ENCODE data around the gene HCFC1.
A peak's percentile ranks its signal among the peaks of the same experiment; 100 is the strongest.

The HCFC1 gene

DNA sequence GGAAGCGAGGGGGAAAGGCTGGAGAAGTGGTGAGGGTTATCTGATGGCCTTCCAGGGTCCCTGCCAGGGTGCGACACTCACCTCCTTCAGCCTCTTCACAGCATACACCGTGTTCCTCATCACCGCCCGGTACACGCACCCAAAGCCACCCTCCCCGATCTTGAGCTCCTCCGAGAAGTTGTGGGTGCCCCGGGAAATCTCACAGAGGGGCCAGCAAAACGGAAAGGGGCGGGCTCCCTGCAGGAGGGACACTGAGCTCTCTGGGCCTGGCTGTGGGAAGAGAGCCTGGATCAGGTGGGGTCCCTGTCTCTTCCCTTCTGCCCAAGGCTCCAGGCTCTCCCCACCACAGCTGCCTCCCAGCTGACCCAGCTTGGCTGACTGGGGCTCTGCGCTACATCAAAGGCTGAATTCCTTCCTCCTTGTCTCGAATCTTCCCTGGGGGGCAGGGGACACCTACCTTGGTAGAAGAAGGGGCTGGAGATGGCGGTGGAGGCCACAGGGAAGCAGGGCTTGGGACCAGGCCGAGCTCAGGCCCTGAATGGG lies 47.0 kb upstream of the HCFC1 start:
- TF ChIP-seq, protein P1, sequence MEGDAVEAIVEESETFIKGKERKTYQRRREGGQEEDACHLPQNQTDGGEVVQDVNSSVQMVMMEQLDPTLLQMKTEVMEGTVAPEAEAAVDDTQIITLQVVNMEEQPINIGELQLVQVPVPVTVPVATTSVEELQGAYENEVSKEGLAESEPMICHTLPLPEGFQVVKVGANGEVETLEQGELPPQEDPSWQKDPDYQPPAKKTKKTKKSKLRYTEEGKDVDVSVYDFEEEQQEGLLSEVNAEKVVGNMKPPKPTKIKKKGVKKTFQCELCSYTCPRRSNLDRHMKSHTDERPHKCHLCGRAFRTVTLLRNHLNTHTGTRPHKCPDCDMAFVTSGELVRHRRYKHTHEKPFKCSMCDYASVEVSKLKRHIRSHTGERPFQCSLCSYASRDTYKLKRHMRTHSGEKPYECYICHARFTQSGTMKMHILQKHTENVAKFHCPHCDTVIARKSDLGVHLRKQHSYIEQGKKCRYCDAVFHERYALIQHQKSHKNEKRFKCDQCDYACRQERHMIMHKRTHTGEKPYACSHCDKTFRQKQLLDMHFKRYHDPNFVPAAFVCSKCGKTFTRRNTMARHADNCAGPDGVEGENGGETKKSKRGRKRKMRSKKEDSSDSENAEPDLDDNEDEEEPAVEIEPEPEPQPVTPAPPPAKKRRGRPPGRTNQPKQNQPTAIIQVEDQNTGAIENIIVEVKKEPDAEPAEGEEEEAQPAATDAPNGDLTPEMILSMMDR (IDR thresholded peaks at IDR 0.05; ENCODE audit: insufficient read depth, low read length, missing control alignments), result no peak
- CTCF ChIA-PET, result no interaction called here

DNA sequence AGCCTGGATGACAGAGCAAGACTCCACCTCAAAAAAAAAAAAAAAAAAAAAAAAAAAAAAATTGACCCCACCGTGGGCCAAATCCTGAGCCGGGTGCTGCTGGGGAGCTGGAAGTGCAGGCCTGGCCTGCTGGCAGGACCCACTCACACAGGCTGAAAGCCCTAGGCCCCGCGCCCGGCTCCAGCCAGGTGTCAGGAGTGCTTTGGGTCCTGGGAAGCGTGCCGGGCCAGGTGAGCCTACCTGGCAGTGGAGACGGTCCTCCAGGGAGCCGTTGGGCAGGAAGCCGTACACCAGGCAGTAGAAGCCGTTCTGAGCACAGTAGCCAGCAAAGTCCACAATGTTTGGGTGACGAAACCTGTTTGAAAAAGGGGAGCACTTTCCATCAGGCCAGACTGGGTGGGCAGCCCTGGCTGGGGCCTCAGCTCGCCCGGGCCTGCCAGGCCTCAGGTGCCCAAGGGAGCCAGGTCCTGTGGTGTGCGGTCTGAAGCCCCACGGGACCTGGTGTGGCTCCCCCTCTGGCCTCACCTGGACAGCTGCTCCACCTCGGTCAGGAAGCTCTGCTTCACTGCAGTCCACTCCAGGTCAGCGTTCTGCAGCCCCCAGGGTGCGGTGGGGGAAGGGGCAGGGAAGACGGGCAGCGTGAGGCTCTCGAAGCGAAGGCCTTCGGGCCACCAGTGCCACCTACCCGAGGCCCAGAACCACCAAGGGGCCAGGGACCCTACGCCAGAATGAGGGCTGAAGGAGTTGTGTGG lies 46.3 kb upstream of the HCFC1 start:
- POLR2A ChIA-PET, result no interaction called here
- TF ChIP-seq, protein P1 (IDR thresholded peaks at IDR 0.05; ENCODE audit: insufficient read depth, low read length, missing control alignments), result no peak
- no peak for DNase-seq (ENCODE audit: low read depth, low spot score)
- H3K4me3 ChIP-seq (ENCODE audit: low read depth, low read length), result peak overlapping the region; percentile 62
- CTCF ChIA-PET, result no interaction called here

More for the DNA sequence above, 47.0 kb upstream of the HCFC1 start:
- no peak for DNase-seq (ENCODE audit: low read depth, low spot score)
- H3K4me3 ChIP-seq (ENCODE audit: low read depth, low read length), result peak overlapping the region; percentile 62
- POLR2A ChIA-PET, result no interaction called here

DNA sequence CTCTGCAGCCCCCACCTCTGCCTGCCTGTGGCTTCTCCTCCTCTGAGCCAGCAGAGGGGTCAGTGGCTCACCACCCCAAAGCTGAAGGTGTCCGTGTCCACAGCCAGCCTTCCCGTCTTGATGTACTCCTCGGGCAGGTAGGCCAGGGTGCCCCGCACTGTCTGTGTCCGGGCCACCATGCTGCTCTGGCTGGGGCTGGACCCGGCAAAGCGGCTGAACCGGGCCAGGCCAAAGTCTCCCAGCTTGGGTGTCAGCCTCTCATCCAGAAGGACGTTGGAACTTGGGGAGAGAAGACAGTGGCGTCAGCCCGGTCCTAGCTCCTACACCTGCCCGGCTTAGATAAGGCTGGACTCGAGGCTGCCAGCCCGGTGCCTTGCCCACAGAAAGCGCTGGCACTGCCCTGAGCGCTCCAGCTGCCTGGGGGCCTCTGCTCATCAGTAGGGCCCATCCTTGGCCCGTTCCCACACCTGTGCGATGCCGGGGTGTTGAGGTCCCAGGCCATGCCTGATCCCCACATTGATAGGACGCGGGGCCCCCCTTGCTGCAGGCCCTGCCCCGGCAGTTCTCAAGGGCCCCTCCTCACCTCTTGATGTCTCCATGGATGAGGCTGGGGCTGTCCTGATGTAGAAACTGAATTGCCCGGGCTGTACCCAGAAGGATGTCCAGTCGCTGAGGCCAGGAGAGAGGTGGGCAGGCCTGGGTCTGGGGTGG lies 44.9 kb upstream of the HCFC1 start:
- ChIA-PET POLR2A (no interaction called here), CTCF (interaction anchor here (0.8 to 1.5 kb wide), 2 partner anchors 10 to 32 kb away, joined by 3 to 5 read pairs; no protein-coding TSS in a partner anchor)
- no peak overlapping the region for H3K4me3 ChIP-seq (ENCODE audit: low read depth, low read length)
- TF ChIP-seq, protein P1 (IDR thresholded peaks at IDR 0.05; ENCODE audit: insufficient read depth, low read length, missing control alignments), result no peak
- DNase-seq (ENCODE audit: low read depth, low spot score), result no peak

DNA sequence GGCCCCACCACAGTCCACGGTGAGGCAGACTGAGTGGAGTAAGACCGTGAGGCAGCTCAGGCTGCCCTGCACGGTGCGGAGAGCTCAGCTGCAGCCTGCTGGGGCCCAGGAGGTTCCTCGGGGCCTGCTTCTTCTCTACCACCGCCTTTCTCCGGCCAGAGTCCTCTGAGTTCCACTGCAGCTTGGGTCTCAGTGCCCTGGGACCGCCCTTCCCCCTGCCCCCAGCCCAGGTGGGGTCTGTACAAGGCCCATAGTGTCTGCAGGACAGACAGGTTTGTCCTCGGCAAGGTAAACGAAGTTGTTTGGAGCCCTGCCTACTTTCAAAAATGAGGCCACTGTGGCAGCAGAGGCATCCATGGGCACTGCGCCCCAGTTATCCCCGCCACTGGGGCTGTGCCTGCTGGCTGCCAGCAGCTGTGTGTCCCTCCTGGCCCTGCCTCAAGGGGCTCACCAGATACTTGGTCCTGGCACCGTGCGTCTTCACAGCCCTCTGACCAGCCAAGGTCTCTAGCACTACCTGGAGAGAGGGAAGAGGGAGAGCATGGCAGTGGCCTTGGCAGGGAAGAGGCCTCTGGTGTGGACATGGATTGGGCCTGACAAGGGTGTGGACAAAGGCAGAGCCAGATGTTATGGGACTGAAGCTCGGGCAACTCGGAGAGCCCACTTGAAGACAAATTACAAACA lies 44.1 kb upstream of the HCFC1 start:
- no peak for DNase-seq (ENCODE audit: low read depth, low spot score)
- POLR2A ChIA-PET, result no interaction called here
- TF ChIP-seq, protein P1 (IDR thresholded peaks at IDR 0.05; ENCODE audit: insufficient read depth, low read length, missing control alignments), result no peak
- CTCF ChIA-PET, result interaction anchor here (0.8 to 1.5 kb wide), 2 partner anchors 11 to 32 kb away, joined by 3 to 5 read pairs; no protein-coding TSS in a partner anchor
- H3K4me3 ChIP-seq (ENCODE audit: low read depth, low read length), result no peak overlapping the region

DNA sequence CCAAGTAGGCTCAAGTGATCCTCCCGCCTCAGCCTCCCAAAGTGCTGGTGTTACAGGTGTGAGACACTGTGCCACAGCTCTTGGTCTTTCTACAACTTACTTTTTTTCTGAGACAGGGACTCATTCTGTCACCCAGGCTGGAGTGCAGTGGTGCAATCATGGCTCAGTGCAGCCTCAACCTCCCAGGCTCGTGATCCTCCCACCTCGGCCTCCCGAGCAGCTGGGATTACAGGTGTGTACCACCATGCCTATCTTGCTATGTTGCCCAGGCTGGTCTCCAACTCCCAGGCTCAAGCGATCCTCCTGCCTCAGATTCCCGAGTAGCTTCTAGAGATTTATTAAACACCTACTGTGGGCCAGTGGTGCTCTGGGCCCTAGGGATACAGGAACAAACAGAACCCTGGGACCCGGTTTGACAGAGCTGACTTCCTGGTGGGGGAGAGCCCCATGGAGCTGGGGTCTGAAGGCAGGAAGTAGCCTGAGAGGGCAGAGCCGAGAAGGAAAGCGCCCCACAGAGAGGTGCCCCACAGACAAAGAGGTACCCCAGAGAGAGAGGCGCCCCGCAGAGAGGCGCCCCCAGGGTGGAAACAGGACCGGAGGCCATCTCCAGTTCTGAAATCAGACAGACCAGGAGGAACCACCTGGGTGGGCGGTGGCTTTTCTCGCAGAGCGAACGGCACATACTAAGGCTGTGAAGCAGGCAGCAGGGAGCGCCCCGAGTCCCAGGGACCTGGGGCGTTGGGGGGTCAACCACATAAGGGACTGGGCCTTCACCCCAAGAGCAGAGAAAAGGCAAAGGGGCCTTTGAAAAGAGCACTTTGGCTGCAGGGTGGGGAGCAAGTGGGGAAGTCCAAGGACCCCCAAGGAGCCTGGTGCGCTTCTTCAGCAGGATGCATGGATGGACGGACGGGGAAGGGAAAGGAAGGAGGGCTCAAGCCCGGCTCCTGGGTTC lies 43.1 kb upstream of the HCFC1 start:
- no peak overlapping the region for H3K4me3 ChIP-seq (ENCODE audit: low read depth, low read length)
- ChIA-PET CTCF (interaction anchor here (0.6 to 2.7 kb wide), 11 partner anchors 9 to 359 kb away, joined by 3 to 19 read pairs (median 5); no protein-coding TSS in a partner anchor), POLR2A (no interaction called here)
- DNase-seq (ENCODE audit: low read depth, low spot score), result no peak
- TF ChIP-seq, protein P1 (IDR thresholded peaks at IDR 0.05; ENCODE audit: insufficient read depth, low read length, missing control alignments), result no peak
